ENCODE results near the gene MAFG. TPM values are rescaled to one million over a fixed set of nuclear protein-coding genes. Genes with fewer than 3 reads are reported as not detected.

Gene MAFG
- total and polyA plus RNA-seq, 9 of the 15 experiments (the other 6 are each of a cell fraction or from before 2014, with no cell fraction given) = 1.1 to 58.1 (median 24.9) TPM

DNA sequence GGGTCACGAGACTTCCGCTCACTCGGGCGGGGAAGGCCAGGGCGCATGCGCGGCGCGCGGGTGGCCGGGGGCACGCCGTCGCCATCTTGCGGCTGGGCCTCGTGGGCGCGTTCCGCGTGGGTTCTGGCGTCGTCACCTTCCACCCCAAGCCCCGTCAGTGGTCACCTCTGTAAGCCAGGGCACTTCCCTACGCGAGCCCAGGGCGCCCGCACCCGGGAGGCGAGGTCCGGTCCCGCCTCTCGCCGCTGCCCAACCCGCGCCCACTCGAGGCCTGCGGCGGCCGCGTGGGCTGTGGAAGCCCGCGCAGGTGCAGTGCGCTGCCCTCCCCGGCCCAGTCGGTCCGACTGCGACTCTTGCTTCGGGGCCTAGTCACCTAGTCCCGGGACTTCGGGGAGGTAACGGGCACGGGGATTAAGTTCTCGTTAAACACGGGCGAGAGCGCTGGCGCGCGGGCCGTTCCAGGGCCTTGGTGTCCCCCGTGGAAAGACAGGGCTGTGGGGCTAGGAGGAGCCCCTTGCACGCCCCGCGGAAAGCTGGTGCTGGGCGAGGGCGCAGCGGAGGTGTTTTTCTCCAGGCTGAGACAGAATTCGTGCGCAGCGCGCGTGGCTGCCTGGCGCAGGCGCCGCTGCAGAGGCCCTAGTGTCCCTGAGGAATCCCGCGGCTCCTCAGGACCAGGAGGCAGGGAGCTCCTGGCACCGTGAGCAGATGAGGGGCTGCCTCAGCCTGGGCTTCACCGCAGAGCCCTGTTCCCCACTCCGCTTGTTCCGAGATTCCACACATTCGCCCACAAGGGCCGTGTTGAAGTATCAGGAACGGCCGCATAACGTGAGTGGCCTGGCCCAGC, 55.9 kb downstream of the MAFG start:
- H4K20me1 ChIP-seq (replicated peaks; ENCODE audit: control insufficient read depth, insufficient read depth, low read length) = peaks cover 28% of the 10 kb centered on the region
- peak overlapping the region; percentile 99 to 100 for H3K9ac ChIP-seq (ENCODE audit: insufficient read depth in 1 of 2, low read depth in 2 of 2, low read length in 2 of 2)
- BruUV-seq (replicated peaks) = TSS peak; percentile 77
- peaks cover 27 to 65% of the 10 kb centered on the region in 2 experiments for H3K4me1 ChIP-seq (replicated peaks in 1 of 2; ENCODE audit: control insufficient read depth in 2 of 2, insufficient read depth in 2 of 2, low read length in 2 of 2)
- DNase-seq (ENCODE audit: extremely low read depth in 1 of 4, low spot score in 3 of 4) = peak in 2 of 4 experiments; percentile 95 to 97
- H3K27me3 ChIP-seq (ENCODE audit: control insufficient read depth in 2 of 2, insufficient read depth in 2 of 2, low read length in 2 of 2) = no peaks in the 10 kb centered on the region
- ChIA-PET CTCF (ENCODE audit: low intra/inter-chr PET ratio) (no interaction called here), POLR2A (interaction anchor here (1.2 to 7.3 kb wide), 4 partner anchors 9 to 16 kb away, joined by 3 to 85 read pairs (median 12); partner anchors contain the start of genes ALYREF and ANAPC11)
- intact Hi-C loops (cut with micrococcal nuclease) = no loop called here
- peak overlapping the region; percentile 93 for H3K4me3 ChIP-seq
- peaks cover 41% of the 10 kb centered on the region for H3K79me2 ChIP-seq (ENCODE audit: control insufficient read depth, insufficient read depth, low read length)
- peak overlapping the region; percentile 78 for H3K4me2 ChIP-seq (ENCODE audit: insufficient read depth, low read length)
- FAIRE-seq = no peak
- H3K36me3 ChIP-seq (ENCODE audit: control insufficient read depth, insufficient read depth, low read length) = peaks cover 28% of the 10 kb centered on the region; the same call in 1 of the 3 replicates
- H2AFZ ChIP-seq (ENCODE audit: low read depth, low read length) = peak overlapping the region; percentile 64
- H3K9me3 ChIP-seq (replicated peaks; ENCODE audit: control insufficient read depth, insufficient read depth, low read depth, low read length) = no peaks in the 10 kb centered on the region
- peak overlapping the region; percentile 100 for H3K27ac ChIP-seq (ENCODE audit: extremely low read depth, low read depth, low read length)
- under 1% methylated on average over 69 of the region's 86 CpGs for WGBS (ENCODE audit: insufficient coverage, low coverage, missing lambda C conversion rate)
- in situ Hi-C loops (cut with MboI) = no loop called here
- ATAC-seq = peak; percentile 4
- H3K9me1 ChIP-seq (ENCODE audit: control insufficient read depth, insufficient read depth, low read length) = no peaks in the 10 kb centered on the region
- TF ChIP-seq RBM22 (IDR thresholded peaks at IDR 0.05; ENCODE audit: low read depth, low read length, poor library complexity, severe bottlenecking) (no peak), CXXC5 (CRISPR knock-in tag; IDR thresholded peaks at IDR 0.05) (peak; percentile 77), KHSRP (IDR thresholded peaks at IDR 0.05) (no peak), RBM14 (IDR thresholded peaks at IDR 0.05; ENCODE audit: borderline replicate concordance, insufficient read depth, low read depth, low read length) (peak; percentile 99), CUX1 (CRISPR knock-in tag; IDR thresholded peaks at IDR 0.05) (no peak; the same call in none of the 2 replicates), TFAM (CRISPR knock-in tag; conservative IDR thresholded peaks at IDR 0.05) (no peak), ZNF124 (CRISPR knock-in tag; IDR thresholded peaks at IDR 0.05) (no peak), HCFC1 (IDR thresholded peaks at IDR 0.05; ENCODE audit: low read depth, low read length) (peak; percentile 68), CHCHD3 (CRISPR knock-in tag; IDR thresholded peaks at IDR 0.05) (peak; percentile 40; the same call in 1 of the 2 replicates), NFIX (CRISPR knock-in tag; IDR thresholded peaks at IDR 0.05; ENCODE audit: low read depth) (no peak), MED1 (CRISPR knock-in tag; IDR thresholded peaks at IDR 0.05; ENCODE audit: borderline replicate concordance) (no peak; the same call in 1 of the 2 replicates), PURB (CRISPR knock-in tag; IDR thresholded peaks at IDR 0.05; ENCODE audit: low read depth) (no peak), BACH1 (tag; IDR thresholded peaks at IDR 0.05) (no peak)
- TF ChIP-seq, protein P1, sequence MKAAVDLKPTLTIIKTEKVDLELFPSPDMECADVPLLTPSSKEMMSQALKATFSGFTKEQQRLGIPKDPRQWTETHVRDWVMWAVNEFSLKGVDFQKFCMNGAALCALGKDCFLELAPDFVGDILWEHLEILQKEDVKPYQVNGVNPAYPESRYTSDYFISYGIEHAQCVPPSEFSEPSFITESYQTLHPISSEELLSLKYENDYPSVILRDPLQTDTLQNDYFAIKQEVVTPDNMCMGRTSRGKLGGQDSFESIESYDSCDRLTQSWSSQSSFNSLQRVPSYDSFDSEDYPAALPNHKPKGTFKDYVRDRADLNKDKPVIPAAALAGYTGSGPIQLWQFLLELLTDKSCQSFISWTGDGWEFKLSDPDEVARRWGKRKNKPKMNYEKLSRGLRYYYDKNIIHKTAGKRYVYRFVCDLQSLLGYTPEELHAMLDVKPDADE (conservative IDR thresholded peaks at IDR 0.05; ENCODE audit: control insufficient read depth, low read depth, low read length) = peak; percentile 71
- TF ChIP-seq, protein P2, sequence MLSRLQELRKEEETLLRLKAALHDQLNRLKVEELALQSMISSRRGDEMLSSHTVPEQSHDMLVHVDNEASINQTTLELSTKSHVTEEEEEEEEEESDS (CRISPR knock-in tag; IDR thresholded peaks at IDR 0.05) = no peak
